Epidermal melanocyte (primary cell): ENCODE measurements around the gene MPP3.

ENCODE experiments used
- DNase-seq: peaks from one replicate; pipeline ENCODE4 v3.0.0; 2011; ENCODE audit warnings: low spot score; ENCODE audit not compliant: insufficient read length

Gene MPP3

GRCh38 chr17:43861960-43862359, 29.0 kb upstream of the MPP3 start:
- no peak for DNase-seq

- no peak for DNase-seq
Observed at GRCh38 chr17:43860927-43861622, 28.1 kb upstream of the MPP3 start.

GRCh38 chr17:43860077-43860725, 27.3 kb upstream of the MPP3 start:
- no peak for DNase-seq

- no peak for DNase-seq
Observed at GRCh38 chr17:43857957-43858600, 25.1 kb upstream of the MPP3 start.

- no peak for DNase-seq
Observed at GRCh38 chr17:43857141-43857540, 24.2 kb upstream of the MPP3 start.

GRCh38 chr17:43856141-43856540, 23.2 kb upstream of the MPP3 start:
- DNase-seq: no peak

GRCh38 chr17:43855061-43855460, 22.1 kb upstream of the MPP3 start:
- no peak for DNase-seq

- DNase-seq: no peak
Observed at GRCh38 chr17:43854498-43854897, 21.6 kb upstream of the MPP3 start.

GRCh38 chr17:43853546-43853945, 20.6 kb upstream of the MPP3 start:
- no peak for DNase-seq

- no peak for DNase-seq
Observed at GRCh38 chr17:43852571-43852970, 19.6 kb upstream of the MPP3 start.

GRCh38 chr17:43849116-43849515, 16.2 kb upstream of the MPP3 start:
- peak; percentile 8 for DNase-seq

- no peak for DNase-seq
Observed at GRCh38 chr17:43848601-43849000, 15.7 kb upstream of the MPP3 start.

- peak; percentile 12 for DNase-seq
Observed at GRCh38 chr17:43846963-43847371, 14.0 kb upstream of the MPP3 start, which contains the start of gene CD300LG. Gene CD300LG, plus strand, starts transcription at chr17:43847176. Its CDS starts 41 bp downstream, at chr17:43847217.

GRCh38 chr17:43846221-43846712, 13.3 kb upstream of the MPP3 start:
- DNase-seq: peak; percentile 87

- no peak for DNase-seq
Observed at GRCh38 chr17:43845766-43846165, 12.8 kb upstream of the MPP3 start.

- no peak for DNase-seq
Observed at GRCh38 chr17:43844241-43844640, 11.3 kb upstream of the MPP3 start.

- no peak for DNase-seq
Observed at GRCh38 chr17:43842975-43843325, 10.0 kb upstream of the MPP3 start.

GRCh38 chr17:43842091-43842974, 9.4 kb upstream of the MPP3 start:
- DNase-seq: peak; percentile 9

- no peak for DNase-seq
Observed at GRCh38 chr17:43841282-43841681, 8.3 kb upstream of the MPP3 start.

GRCh38 chr17:43840814-43841213, 7.9 kb upstream of the MPP3 start:
- DNase-seq: peak; percentile 38

GRCh38 chr17:43839670-43840108, 6.7 kb upstream of the MPP3 start:
- DNase-seq: no peak
